Uterine smooth muscle cell (primary cell): Measurements from ENCODE around the gene CYREN. TPM values are rescaled to one million over a fixed set of nuclear protein-coding genes. Genes with fewer than 3 reads are reported as not detected.

ENCODE experiments used
- total RNA-seq: library from RNA; depleted of rRNA; stranded (reverse); fragments of >200 nt; gene quantifications from 2 replicates; pipeline ENCODE4 v1.2.3, GENCODE V29; 2014

Gene CYREN, protein sequence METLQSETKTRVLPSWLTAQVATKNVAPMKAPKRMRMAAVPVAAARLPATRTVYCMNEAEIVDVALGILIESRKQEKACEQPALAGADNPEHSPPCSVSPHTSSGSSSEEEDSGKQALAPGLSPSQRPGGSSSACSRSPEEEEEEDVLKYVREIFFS
- 35.4 and 44.6 TPM in 2 replicates for total RNA-seq

DNA sequence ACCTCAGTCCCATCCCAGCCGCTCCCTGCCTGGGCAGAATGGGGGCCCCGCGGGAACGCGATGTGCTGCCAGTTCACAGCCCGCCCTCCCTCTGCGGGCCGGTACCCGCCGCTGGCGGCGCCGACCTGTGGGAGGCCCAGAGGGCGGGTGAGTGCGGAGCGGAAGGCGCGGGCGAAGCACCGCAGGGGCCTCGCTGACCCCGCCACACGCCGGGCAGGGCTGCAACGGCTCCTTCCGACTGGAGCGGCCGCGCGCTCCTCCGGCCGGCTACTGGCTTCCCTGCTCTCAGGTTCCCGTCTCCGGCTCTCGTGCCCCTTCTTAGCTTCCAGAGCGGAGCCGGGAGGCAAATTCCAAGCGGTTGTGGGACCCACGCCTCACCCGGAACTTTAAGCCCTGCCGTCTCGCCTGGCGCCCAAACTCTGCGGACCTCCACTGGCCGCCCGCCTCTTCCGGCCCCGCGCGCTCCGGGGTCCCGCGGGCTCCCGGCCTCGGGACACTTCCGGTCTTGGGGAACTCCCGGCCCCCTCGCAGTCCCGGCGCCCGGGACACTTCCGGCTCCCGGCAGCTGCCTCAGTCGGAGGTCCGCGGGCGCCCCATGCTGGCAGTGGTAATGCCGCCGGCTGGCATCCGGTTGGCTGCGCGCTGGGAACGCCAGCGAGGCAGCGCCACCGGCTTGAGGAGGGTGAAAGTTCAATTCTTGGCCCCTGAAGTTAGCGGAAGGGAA lies at the start of gene CYREN:
Gene CYREN (minus strand): TSS at position 434 of the 724 bp plus-strand sequence. CDS start 1,785 bp downstream, outside the sequence.

DNA sequence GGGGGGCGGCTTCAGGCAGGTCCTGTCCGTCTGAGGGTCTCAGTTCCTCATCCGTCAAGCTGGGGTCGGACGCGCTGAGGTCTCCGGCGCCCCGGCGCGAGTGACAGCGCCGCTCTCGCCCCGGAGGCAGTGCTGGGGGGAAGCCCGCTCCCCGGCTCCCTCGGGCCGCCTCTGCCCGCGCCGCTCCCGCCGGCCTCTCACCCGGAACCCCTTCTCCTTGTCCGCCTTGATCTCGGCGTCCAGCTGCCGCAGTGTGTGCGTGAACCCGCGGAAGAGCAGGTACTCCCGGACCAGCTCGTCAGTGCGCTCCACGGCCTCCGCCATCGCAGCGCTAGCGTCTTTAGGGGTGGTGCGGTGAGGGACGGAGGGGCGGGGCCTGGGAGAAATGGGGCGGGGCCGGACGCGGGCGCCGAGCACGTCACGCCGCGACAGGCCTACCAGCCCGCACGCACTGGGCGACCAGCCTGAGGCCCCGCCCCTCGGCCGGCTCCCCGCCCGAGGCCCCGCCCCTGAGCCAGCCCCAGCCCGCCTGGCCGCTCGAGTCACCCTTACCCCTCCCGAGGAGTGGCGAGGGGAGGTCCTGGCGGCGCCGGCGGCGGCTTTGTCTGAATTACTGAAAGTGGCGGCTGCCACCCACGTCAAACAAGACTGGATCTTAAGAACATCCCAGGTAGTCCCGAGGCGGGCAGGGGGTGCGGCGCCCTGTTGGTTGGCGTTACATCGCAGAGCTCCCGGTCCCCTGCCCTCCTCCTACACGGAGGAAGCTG lies 40.9 kb upstream of the CYREN start, which contains the start of gene WDR91:
Gene WDR91 (minus strand): TSS at position 348 of the 767 bp plus-strand sequence. CDS start 24 bp downstream, at position 324.

DNA sequence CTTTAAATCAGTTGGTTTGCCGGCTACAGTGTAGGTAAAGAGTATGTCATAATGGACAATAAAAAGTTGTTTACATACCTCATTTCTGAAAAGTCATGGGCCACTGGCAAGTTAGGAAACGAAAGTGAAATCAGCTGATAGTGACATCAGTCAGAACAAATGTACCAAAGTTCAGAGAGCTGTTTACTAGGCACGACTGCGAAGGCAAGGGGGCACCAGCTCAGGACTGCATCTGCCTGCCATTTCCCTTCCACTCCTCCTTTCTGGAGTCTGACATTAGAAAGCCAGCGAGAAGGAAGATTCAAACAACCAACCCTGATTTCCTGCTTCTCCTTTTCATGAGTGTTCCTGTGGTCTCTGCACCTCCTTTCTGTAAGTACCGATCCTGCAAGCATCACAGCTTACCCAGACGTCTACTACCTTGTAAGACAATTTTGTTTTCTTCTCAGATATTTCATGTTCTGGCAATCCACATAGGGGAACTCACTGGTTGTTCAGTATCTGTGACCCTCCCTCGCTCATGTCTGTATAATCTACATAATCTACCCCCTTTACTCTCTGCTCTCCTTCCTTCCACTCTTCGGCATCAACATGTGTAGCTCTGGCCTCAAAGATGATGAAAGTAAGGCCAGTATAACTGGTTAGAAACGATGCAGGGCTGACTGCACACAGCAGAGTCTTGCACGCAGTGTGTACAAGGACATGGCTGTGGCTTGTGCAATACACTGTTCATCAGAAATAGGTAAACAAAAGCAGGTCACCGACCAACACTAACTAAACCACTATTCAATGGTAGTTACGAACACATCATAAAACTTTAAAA lies 22.4 kb downstream of the CYREN start, which contains the start of gene TMEM140:
Gene TMEM140 (plus strand): TSS at position 174 of the 823 bp plus-strand sequence. CDS start 16,370 bp downstream, outside the sequence.

Other genes starting within 250 kb of the CYREN start
- 0.89 and 1.00 TPM in 2 replicates for gene AGBL3, start 184.2 kb downstream of the CYREN start, total RNA-seq
- 6.2 and 11.1 TPM in 2 replicates for gene TMEM140, start 22.6 kb downstream of the CYREN start, total RNA-seq
- 6.8 and 6.9 TPM in 2 replicates for gene WDR91, start 40.8 kb upstream of the CYREN start, total RNA-seq
- not detected in 2 replicates for gene STRA8, start 63.1 kb upstream of the CYREN start, total RNA-seq